HPDE6-E6E7 (cell line): Measurements from ENCODE around the gene NGEF.

Experiments
- DNase-seq: peaks from one replicate; pipeline ENCODE4 v3.0.0; 2011; ENCODE audit warnings: missing footprints; ENCODE audit errors: extremely low spot score

Gene NGEF

GRCh38 chr2:232967474-232967873 lies 45.6 kb downstream of the NGEF start:
- no peak for DNase-seq

- DNase-seq = no peak
These were observed 46.9 kb downstream of the NGEF start for GRCh38 chr2:232966122-232966521.

GRCh38 chr2:232963913-232964312 lies 49.1 kb downstream of the NGEF start:
- no peak for DNase-seq

DNA sequence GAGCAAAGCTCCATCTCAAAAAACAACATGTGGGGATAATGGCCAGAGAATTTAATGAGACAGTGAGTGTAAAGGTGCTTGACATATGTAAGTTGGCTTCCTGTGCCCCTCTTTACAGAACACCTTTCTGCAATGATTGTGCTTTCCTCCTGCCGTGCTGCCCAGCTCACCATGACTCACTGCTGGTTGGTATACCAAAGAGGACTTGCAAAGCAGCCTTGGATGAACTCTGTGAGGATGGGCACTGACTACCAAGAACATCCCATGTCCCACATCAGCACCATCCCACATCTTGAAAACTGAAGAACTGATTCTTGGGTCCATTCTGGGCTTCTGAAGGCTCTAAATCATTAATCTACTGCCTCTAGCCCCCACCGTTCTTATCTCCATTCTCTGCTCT lies 52.2 kb downstream of the NGEF start:
- DNase-seq = no peak

DNA sequence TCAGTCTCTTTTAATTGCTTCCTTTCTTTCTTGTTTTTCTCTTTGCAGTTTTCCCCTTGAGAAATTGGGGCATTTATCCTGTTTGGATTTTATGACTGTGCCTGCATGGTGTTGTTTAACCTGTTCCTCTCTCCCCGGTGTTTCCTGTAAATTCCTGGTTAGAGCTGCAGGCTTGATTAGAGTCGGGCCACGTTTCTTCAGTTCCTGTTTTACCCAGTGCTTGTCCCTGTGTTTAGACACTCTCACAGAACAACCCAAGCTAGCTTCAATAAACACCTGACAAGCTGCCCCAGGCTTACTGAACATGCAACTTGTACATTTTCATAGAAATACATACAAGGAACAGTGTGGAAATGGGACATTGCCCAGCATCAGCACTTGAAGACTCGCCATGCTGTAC lies 53.9 kb downstream of the NGEF start:
- no peak for DNase-seq

DNA sequence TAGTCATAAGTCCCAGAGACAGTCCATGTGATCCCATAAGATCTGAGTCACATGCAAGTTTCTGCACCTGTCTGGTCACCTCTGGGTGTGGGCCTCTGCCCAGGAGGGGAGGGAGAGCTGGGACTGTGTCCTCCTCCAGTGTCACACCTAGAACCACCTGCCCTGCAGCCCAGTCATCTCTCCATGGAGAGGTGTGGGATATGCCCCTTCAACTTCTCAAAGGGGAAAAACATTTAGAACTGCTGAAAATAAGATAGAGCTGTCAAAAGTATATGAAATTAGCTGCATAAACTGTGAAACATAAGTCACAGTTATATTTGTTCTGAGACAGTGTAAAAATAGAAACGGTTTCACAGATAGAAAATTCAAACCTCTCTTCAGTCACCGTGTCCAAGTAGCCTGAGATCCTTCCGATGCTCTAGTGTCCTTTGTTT lies 55.4 kb downstream of the NGEF start:
- DNase-seq = no peak

GRCh38 chr2:232955856-232956255 lies 57.2 kb downstream of the NGEF start:
- no peak for DNase-seq

GRCh38 chr2:232954691-232955090 lies 58.4 kb downstream of the NGEF start:
- DNase-seq = no peak

DNA sequence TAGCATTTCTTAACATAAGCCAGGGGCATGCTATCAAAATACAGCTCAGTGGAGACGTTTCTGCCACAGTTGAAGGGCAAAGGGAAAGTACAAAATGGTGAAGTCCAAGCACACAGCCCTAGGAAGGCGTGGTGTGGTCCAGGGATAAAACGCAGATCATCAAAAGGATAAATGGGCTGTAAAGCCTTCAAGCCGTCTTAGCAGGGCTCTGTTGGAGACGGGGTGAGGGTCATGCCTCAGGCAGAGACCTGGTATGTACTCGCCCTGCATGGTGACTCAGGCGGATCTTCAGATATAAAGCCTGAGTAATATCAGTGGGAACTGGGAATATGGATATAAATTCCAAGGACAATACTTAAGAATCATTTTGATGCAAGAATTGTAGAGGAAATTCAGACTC lies 61.2 kb downstream of the NGEF start:
- no peak for DNase-seq

DNA sequence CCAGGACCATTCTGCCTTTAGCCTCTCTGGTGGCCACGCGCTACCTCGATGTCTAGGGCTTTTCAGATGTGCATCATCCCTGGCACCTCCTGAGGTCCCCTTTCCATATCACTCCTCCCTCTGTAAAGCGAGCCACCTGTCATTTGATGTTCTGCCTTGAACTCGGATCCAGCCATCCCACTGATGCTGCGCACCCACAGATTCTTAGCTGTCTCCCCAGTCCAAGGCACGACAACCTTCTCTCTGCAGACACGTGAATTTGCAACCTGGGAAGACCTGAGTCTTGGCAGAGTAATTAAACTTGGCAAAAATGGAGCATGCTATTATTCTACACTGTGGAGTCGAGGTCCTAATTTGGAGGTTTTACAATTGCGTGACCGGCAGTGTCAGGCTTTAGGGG lies 61.9 kb downstream of the NGEF start:
- DNase-seq = no peak

- DNase-seq = no peak
These were observed 62.3 kb downstream of the NGEF start for GRCh38 chr2:232950751-232951150.

- DNase-seq = no peak
These were observed 64.0 kb downstream of the NGEF start for GRCh38 chr2:232949016-232949415.

GRCh38 chr2:232942831-232943230 lies 70.2 kb downstream of the NGEF start:
- no peak for DNase-seq

DNA sequence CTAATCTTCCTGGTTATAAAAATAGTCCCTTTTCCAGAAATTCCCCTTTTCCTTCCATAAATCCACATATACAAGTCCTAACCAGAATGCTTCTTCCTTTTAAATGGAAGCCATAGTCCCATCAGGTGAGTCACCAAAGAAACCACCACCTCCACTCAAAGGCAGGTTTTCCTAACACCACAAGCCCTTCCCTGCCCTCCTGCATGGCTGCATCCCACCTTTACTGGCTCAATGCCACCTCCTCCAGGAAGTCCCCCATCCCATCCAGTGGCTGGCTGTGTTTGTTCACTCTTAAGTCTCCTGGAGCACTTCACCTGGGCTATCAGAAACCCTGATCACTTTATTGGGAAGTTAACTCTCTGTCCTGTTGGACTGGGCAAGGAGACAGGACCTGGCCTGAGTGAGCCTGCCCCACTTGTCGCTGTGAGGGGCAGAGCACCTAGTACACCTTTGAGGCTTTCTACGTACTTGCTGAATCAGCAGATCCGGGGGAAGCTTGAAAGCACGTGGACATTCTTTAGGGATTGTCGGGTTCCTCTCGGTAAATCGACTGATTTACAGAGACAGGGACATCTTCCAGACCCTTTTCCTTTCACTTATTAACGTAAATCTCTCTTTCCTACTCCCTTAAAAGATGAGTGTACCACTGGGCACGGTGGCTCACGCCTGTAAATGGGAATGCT lies 71.0 kb downstream of the NGEF start:
- DNase-seq = no peak

GRCh38 chr2:232941400-232941799 lies 71.7 kb downstream of the NGEF start:
- DNase-seq = no peak

- DNase-seq = no peak
These were observed 72.3 kb downstream of the NGEF start for GRCh38 chr2:232940724-232941123.

DNA sequence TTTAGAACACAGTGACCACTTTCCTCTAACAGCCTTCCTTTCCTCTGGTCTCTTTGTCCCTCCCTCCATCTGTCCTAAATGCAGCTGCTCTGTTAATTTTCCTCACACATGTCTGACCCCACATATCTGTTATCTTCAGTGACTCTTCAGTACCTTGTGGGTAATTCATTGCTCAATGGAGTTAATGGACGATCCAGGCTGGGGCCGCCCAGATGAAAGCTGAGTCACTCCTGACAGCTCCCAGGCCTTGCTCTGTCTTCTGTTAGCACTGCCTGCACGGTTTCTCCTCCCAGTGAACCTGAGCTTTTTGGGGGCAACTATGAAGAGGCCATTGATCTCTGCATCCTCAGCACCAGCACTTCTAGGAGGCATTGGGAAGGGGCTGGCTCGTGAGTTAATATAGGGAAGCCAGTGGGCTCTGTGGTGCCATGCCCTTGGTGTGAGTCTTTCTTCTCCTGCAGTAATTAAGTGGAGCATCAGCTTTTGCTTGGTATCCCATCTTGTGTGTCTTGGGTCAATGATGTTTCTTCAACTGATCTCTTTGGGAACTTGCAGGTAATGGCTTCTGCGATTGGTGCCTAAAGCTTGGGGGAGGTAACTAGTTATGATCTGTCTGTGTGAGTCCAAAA lies 75.7 kb downstream of the NGEF start:
- DNase-seq = peak; percentile 66

DNA sequence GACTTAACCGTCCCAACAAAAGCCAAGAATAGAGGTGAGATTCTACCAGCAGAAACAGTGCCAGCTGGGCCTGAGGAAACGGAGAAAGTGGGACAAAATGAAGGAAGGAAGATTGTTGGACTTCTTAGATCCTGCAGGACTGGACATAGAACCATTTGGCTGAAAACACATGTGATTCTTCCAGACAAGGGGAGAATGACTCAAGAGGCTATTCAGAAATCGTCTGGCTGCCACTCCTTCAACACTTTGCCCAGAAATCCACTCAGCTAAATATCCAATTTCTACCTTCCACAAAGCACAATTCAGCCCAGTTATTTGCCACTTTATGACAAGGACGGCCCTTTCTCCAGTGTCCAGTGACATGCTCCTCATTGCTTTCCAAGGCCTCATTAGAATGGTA lies 81.4 kb downstream of the NGEF start:
- no peak for DNase-seq

DNA sequence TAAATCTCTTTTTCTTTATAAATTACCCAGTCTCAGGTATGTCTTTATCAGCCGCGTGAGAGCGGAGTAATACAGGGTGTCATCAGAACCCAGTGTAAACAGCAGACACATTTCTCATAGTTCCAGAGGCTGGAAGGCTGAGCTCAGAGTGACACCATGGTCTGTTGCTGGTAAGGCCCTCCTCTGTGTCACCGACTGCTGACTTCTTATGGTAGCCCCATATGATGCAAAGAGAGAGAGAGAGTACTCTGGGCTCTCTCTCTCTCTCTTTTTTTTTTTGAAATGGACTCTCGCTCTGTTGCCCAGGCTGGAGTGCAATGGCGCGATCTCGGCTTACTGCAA lies 83.0 kb downstream of the NGEF start:
- no peak for DNase-seq

DNA sequence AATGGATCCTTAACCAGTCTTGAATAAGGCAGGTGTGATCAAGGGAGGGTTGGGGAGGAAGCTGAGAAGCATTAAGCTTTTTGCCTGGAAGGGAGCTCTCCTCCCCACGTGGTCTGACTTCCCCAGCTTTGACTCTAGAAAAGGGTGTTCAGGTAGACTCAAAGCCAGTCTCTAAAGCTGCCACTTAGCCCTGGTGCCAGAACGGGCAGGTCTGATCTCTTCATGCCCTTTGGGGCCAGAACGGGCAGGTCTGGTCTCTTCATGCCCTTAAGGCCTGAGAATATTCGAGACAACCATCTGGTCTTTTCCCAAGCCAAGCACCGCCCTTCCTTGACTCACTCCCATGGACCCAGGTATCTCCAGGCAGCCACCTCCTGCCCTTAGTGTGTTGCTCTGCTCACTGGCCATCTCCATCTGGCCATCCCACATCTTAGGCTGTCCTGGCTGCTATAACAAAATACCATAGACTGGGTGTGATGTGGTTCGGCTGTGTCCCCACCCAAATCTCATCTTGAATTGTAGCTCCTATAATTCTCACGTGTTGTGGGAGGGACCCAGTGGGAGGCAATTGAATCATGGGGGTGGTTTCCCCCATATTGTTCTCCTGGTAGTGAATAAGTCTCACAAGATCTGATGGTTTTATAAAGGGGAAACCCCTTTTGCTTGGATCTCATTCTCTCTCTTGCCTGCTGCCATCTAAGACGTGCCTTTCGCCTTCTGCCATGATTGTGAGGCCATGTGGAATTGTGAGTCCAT lies 83.6 kb downstream of the NGEF start:
- no peak for DNase-seq

DNA sequence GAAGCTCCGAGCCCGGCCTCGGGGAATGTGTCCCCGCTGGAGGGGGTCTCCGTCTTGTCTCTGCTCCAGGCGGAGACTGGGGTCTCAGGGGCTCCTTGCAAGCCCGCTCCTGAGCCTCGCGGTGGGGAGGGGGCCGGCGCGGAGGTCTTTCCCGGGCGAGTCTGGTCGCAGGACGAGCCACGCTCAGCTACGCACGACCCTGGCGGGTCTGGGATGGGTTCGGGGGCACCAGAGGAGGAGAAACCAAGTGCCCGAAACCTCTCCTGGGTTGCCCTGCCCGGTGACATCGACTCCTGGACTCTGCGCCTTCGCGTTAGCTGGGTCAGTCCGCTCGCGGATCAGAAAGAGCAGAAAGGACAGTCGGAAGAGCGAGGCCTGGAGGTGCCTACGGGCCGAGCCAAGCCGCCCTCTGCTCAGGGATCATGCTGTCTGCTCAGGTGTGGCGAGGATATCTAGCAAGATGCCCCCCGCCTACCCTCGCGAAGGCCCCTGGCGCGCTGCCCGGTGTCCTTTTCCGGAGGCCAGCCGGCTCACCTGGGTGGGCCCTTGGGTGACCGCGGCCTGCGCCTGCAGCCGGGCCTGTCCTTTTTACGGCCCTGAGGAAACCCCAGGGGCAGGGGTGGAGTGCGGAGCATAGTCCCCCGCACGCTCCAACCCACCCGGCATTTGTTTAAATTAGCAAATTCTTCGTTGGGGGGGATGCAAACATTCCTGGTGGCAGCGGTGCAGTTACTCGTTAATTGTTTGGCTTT lies 84.3 kb downstream of the NGEF start:
- DNase-seq = no peak

- no peak for DNase-seq
These were observed 85.1 kb downstream of the NGEF start for GRCh38 chr2:232927793-232928550.
